OCI-LY1 (cell line): ENCODE data around the gene FOXS1.

ENCODE experiments used
- H2AFZ ChIP-seq: fragments of 200-600 bp; sonication (generic), shearing (Covaris generic); 2 replicates; pipeline ENCODE4 v1.6.0; 2014; ENCODE audit warnings: antibody characterized with exemption, mild to moderate bottlenecking, low read length
- H3F3A ChIP-seq: fragments of 200-600 bp; sonication (generic), shearing (Covaris generic); 2 replicates; pipeline ENCODE4 v1.6.0; 2014; ENCODE audit warnings: mild to moderate bottlenecking, antibody characterized with exemption, low read length, moderate library complexity; ENCODE audit not compliant: insufficient read depth
- H3K27ac ChIP-seq: fragments of 200-600 bp; sonication (generic); 2 replicates; pipeline ENCODE4 v1.5.1; 2014; ENCODE audit warnings: low read length, mixed run types, mild to moderate bottlenecking, low read depth; ENCODE audit not compliant: poor library complexity, severe bottlenecking
- H3K27me3 ChIP-seq: fragments of 200-600 bp; sonication (generic); 2 replicates; pipeline ENCODE4 v1.6.0; 2014; ENCODE audit warnings: antibody characterized with exemption, mild to moderate bottlenecking, low read length, moderate library complexity; ENCODE audit not compliant: insufficient read depth
- H3K36me3 ChIP-seq: fragments of 200-600 bp; sonication (generic); 2 replicates; pipeline ENCODE4 v1.6.1; 2014; ENCODE audit warnings: mild to moderate bottlenecking, antibody characterized with exemption, low read length, moderate library complexity, mixed read lengths; ENCODE audit not compliant: insufficient read depth
- H3K4me1 ChIP-seq: fragments of 200-600 bp; sonication (generic); 2 replicates; pipeline ENCODE4 v1.5.1; 2014; ENCODE audit warnings: mild to moderate bottlenecking, low read length, moderate library complexity; ENCODE audit not compliant: insufficient read depth, severe bottlenecking
- H3K4me2 ChIP-seq: fragments of 200-600 bp; sonication (generic), shearing (Covaris generic); 2 replicates; pipeline ENCODE4 v1.6.1; 2014; ENCODE audit warnings: low read length
- H3K4me3 ChIP-seq: fragments of 200-600 bp; sonication (generic); 2 replicates; pipeline ENCODE4 v1.5.1; 2014; ENCODE audit warnings: low read length, low read depth, mild to moderate bottlenecking, mixed read lengths; ENCODE audit not compliant: poor library complexity, severe bottlenecking
- H3K79me2 ChIP-seq: fragments of 200-600 bp; shearing (Covaris generic); 2 replicates; pipeline ENCODE4 v1.6.1; 2016; ENCODE audit warnings: mixed run types, low read length, mixed read lengths; ENCODE audit not compliant: insufficient read depth
- H3K9ac ChIP-seq: fragments of 200-600 bp; sonication (generic), shearing (Covaris generic); 2 replicates; pipeline ENCODE4 v1.6.1; 2014; ENCODE audit warnings: mild to moderate bottlenecking, low read length, mixed read lengths
- H3K9me2 ChIP-seq: fragments of 200-600 bp; sonication (generic), shearing (Covaris generic); 2 replicates; pipeline ENCODE4 v1.6.1; 2014; ENCODE audit warnings: low read depth, mild to moderate bottlenecking, low read length, mixed read lengths
- H3K9me3 ChIP-seq: fragments of 200-600 bp; shearing (Covaris generic); 2 replicates; pipeline ENCODE4 v1.6.1; 2014; ENCODE audit warnings: low read length, mixed read lengths
- H4K20me1 ChIP-seq: fragments of 200-600 bp; sonication (generic), shearing (Covaris generic); 2 replicates; pipeline ENCODE4 v1.6.0; 2016; ENCODE audit warnings: mild to moderate bottlenecking, low read length; ENCODE audit not compliant: insufficient read depth
- CTCF ChIP-seq: fragments of 200-600 bp; sonication (generic), shearing (Covaris generic); IDR thresholded peaks from 2 replicates; pipeline ENCODE4 v1.5.1; 2017; ENCODE audit warnings: mild to moderate bottlenecking, antibody characterized with exemption, low read length, moderate library complexity, mixed read lengths
- EZH2 ChIP-seq: fragments of 200-600 bp; sonication (generic), shearing (Covaris generic); IDR thresholded peaks from 2 replicates; pipeline ENCODE4 v1.8.0; 2017; ENCODE audit warnings: borderline replicate concordance, mixed run types, mild to moderate bottlenecking, antibody characterized with exemption, low read length, moderate library complexity, mixed read lengths

FOXS1 gene

GRCh38 chr20:31857861-31858759 is 12.7 kb upstream of the FOXS1 start:
- H3K79me2 ChIP-seq: no peaks in the 10 kb centered on the region
- no peaks in the 10 kb centered on the region for H3K36me3 ChIP-seq
- no peak overlapping the region for H3K27ac ChIP-seq
- peaks cover 12% of the 10 kb centered on the region for H3K4me1 ChIP-seq
- H3K9me3 ChIP-seq: no peaks in the 10 kb centered on the region
- no peak for TF ChIP-seq CTCF
- TF ChIP-seq EZH2: no peak
- H4K20me1 ChIP-seq: no peaks in the 10 kb centered on the region
- no peaks in the 10 kb centered on the region for H3F3A ChIP-seq
- no peaks in the 10 kb centered on the region for H3K9me2 ChIP-seq
- no peak overlapping the region for H3K4me3 ChIP-seq
- no peak overlapping the region for H3K4me2 ChIP-seq
- no peak overlapping the region for H2AFZ ChIP-seq
- peaks cover 4% of the 10 kb centered on the region; the same call in 1 of the 2 replicates for H3K27me3 ChIP-seq
- no peak overlapping the region for H3K9ac ChIP-seq

- Histone ChIP-seq H2AFZ (no peak overlapping the region), H3K27me3 (peaks cover 4% of the 10 kb centered on the region; the same call in 1 of the 2 replicates)
- TF ChIP-seq EZH2 (no peak), CTCF (no peak)
Measured at GRCh38 chr20:31856516-31856915, 11.1 kb upstream of the FOXS1 start.

GRCh38 chr20:31853481-31853880 is 8.1 kb upstream of the FOXS1 start:
- no peak overlapping the region for H2AFZ ChIP-seq
- H3K27me3 ChIP-seq: peaks cover 5% of the 10 kb centered on the region; the same call in 1 of the 2 replicates
- H3K4me2 ChIP-seq: no peak overlapping the region
- H3K9me2 ChIP-seq: no peaks in the 10 kb centered on the region
- H3K4me3 ChIP-seq: no peak overlapping the region
- no peaks in the 10 kb centered on the region for H3K9me3 ChIP-seq
- no peaks in the 10 kb centered on the region for H4K20me1 ChIP-seq
- no peaks in the 10 kb centered on the region for H3K36me3 ChIP-seq
- H3K4me1 ChIP-seq: no peaks in the 10 kb centered on the region
- no peak overlapping the region for H3K27ac ChIP-seq
- no peak overlapping the region for H3K9ac ChIP-seq
- no peaks in the 10 kb centered on the region for H3K79me2 ChIP-seq
- TF ChIP-seq EZH2: no peak
- TF ChIP-seq CTCF: no peak
- no peaks in the 10 kb centered on the region for H3F3A ChIP-seq

More at GRCh38 chr20:31856516-31856915, 11.1 kb upstream of the FOXS1 start:
- Histone ChIP-seq H3K27ac (no peak overlapping the region), H3K9ac (no peak overlapping the region), H3K4me1 (peaks cover 9% of the 10 kb centered on the region), H3K36me3 (no peaks in the 10 kb centered on the region), H3K79me2 (no peaks in the 10 kb centered on the region), H3K4me2 (no peak overlapping the region), H3K9me2 (no peaks in the 10 kb centered on the region), H3K4me3 (no peak overlapping the region), H3F3A (no peaks in the 10 kb centered on the region), H3K9me3 (no peaks in the 10 kb centered on the region), H4K20me1 (no peaks in the 10 kb centered on the region)
